ENCODE measurements around the gene TOP3B. TPM values are rescaled to one million over a fixed set of nuclear protein-coding genes. Genes with fewer than 3 reads are reported as not detected.

TOP3B gene
- polyA plus RNA-seq, 1 donor from 2014 or later, result 33.7 TPM

GRCh38 chr22:22020425-22020852, 37.9 kb upstream of the TOP3B start:
- Histone ChIP-seq H3K79me2 (replicated peaks; ENCODE audit: insufficient read depth, low read length) (no peaks in the 10 kb centered on the region), H3K4me3 (ENCODE audit: low read length) (no peak overlapping the region), H3K4me2 (ENCODE audit: low read length) (no peak overlapping the region), H3K27me3 (ENCODE audit: insufficient read depth, low read depth, low read length) (no peaks in the 10 kb centered on the region), H3F3A (ENCODE audit: insufficient read depth, low read length, poor library complexity, severe bottlenecking) (no peaks in the 10 kb centered on the region), H2AFZ (ENCODE audit: low read depth, low read length) (no peak overlapping the region), H3K9ac (ENCODE audit: low read length) (no peak overlapping the region), H3K9me2 (ENCODE audit: insufficient read depth, low read length) (no peaks in the 10 kb centered on the region), H4K20me1 (ENCODE audit: insufficient read depth) (no peaks in the 10 kb centered on the region), H3K27ac (ENCODE audit: low read length) (no peak overlapping the region), H3K9me3 (ENCODE audit: low read length) (no peaks in the 10 kb centered on the region), H3K36me3 (ENCODE audit: insufficient read depth, low read length) (no peaks in the 10 kb centered on the region)
- TF ChIP-seq MXI1 (conservative IDR thresholded peaks at IDR 0.05; ENCODE audit: poor library complexity, severe bottlenecking), result no peak
- no peak for TF ChIP-seq TAF1 (IDR thresholded peaks at IDR 0.05; ENCODE audit: low read depth)
- TF ChIP-seq CTCF (IDR thresholded peaks at IDR 0.05; ENCODE audit: poor library complexity, severe bottlenecking), result no peak
- TF ChIP-seq POLR2AphosphoS5 (IDR thresholded peaks at IDR 0.05), result no peak
- no peak for TF ChIP-seq SMC3 (conservative IDR thresholded peaks at IDR 0.05; ENCODE audit: poor library complexity)
- TF ChIP-seq EZH2 (IDR thresholded peaks at IDR 0.05; ENCODE audit: borderline replicate concordance, insufficient read depth, low read length, poor library complexity, severe bottlenecking), result no peak
- no peak for TF ChIP-seq RAD21 (conservative IDR thresholded peaks at IDR 0.05)
- TF ChIP-seq REST (IDR thresholded peaks at IDR 0.05; ENCODE audit: borderline replicate concordance), result no peak
- no peak for TF ChIP-seq EP300 (conservative IDR thresholded peaks at IDR 0.05; ENCODE audit: poor library complexity, severe bottlenecking)

- Histone ChIP-seq H3K27ac (ENCODE audit: low read length) (no peak overlapping the region), H3K4me2 (ENCODE audit: low read length) (no peak overlapping the region), H3K9ac (ENCODE audit: low read length) (no peak overlapping the region), H3K36me3 (ENCODE audit: insufficient read depth, low read length) (no peaks in the 10 kb centered on the region), H3K9me3 (ENCODE audit: low read length) (no peaks in the 10 kb centered on the region), H3F3A (ENCODE audit: insufficient read depth, low read length, poor library complexity, severe bottlenecking) (no peaks in the 10 kb centered on the region), H3K4me3 (ENCODE audit: low read length) (no peak overlapping the region), H2AFZ (ENCODE audit: low read depth, low read length) (no peak overlapping the region), H4K20me1 (ENCODE audit: insufficient read depth) (no peaks in the 10 kb centered on the region), H3K9me2 (ENCODE audit: insufficient read depth, low read length) (no peaks in the 10 kb centered on the region), H3K79me2 (replicated peaks; ENCODE audit: insufficient read depth, low read length) (no peaks in the 10 kb centered on the region), H3K27me3 (ENCODE audit: insufficient read depth, low read depth, low read length) (no peaks in the 10 kb centered on the region)
- TF ChIP-seq EZH2 (IDR thresholded peaks at IDR 0.05; ENCODE audit: borderline replicate concordance, insufficient read depth, low read length, poor library complexity, severe bottlenecking) (no peak), POLR2AphosphoS5 (IDR thresholded peaks at IDR 0.05) (no peak)
These were observed 37.3 kb upstream of the TOP3B start for GRCh38 chr22:22019659-22020424.

All from neural cell (in vitro differentiated cells).